ENCODE measurements around the gene SH2D2A. TPM values are rescaled to one million over a fixed set of nuclear protein-coding genes. Genes with fewer than 3 reads are reported as not detected.

The SH2D2A gene
- total and polyA plus RNA-seq, 2 donors (not counting 3 experiments of a cell fraction or from before 2014, with no cell fraction given), result 0.92 to 1.1 TPM

GRCh38 chr1:156856282-156856785, 39.7 kb upstream of the SH2D2A start:
- H3K4me3 ChIP-seq (replicated peaks in 1 of 3; ENCODE audit: insufficient read depth in 1 of 3, low read depth in 1 of 3, low read length in 3 of 3), result no peak overlapping the region
- no peaks in the 10 kb centered on the region for H3K36me3 ChIP-seq (ENCODE audit: control insufficient read depth in 2 of 2, extremely low read depth in 1 of 2, insufficient read depth in 2 of 2, low read length in 2 of 2)
- ChIA-PET CTCF (interaction anchor here (1.1 to 10.5 kb wide), 5 partner anchors 8 to 166 kb away, joined by 4 to 336 read pairs (median 144); partner anchors contain the start of genes ISG20L2 and METTL25B), POLR2A (no interaction called here)
- H4K20me1 ChIP-seq (replicated peaks; ENCODE audit: control insufficient read depth, extremely low read depth, insufficient read depth, low read length), result no peaks in the 10 kb centered on the region
- intact Hi-C loops (cut with micrococcal nuclease), result no loop called here
- no peak for TF ChIP-seq FOS (IDR thresholded peaks at IDR 0.05; ENCODE audit: borderline replicate concordance, insufficient read depth, low read length)
- no peak for TF ChIP-seq POLR2AphosphoS5 (IDR thresholded peaks at IDR 0.05; ENCODE audit: insufficient read depth, low read depth, low read length)
- TF ChIP-seq MYC (IDR thresholded peaks at IDR 0.05; ENCODE audit: low read depth, low read length), result no peak
- no peak for TF ChIP-seq JUN (IDR thresholded peaks at IDR 0.05; ENCODE audit: borderline replicate concordance, insufficient read depth, insufficient read length, low read depth)
- no peak for TF ChIP-seq POLR2A (IDR thresholded peaks at IDR 0.05; ENCODE audit: low read depth, low read length)
- TF ChIP-seq GATA2 (IDR thresholded peaks at IDR 0.05; ENCODE audit: insufficient read depth, insufficient read length, low read depth, low read length), result no peak
- TF ChIP-seq, protein P1, sequence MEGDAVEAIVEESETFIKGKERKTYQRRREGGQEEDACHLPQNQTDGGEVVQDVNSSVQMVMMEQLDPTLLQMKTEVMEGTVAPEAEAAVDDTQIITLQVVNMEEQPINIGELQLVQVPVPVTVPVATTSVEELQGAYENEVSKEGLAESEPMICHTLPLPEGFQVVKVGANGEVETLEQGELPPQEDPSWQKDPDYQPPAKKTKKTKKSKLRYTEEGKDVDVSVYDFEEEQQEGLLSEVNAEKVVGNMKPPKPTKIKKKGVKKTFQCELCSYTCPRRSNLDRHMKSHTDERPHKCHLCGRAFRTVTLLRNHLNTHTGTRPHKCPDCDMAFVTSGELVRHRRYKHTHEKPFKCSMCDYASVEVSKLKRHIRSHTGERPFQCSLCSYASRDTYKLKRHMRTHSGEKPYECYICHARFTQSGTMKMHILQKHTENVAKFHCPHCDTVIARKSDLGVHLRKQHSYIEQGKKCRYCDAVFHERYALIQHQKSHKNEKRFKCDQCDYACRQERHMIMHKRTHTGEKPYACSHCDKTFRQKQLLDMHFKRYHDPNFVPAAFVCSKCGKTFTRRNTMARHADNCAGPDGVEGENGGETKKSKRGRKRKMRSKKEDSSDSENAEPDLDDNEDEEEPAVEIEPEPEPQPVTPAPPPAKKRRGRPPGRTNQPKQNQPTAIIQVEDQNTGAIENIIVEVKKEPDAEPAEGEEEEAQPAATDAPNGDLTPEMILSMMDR (IDR thresholded peaks at IDR 0.05; ENCODE audit: extremely low read depth in 1 of 2, insufficient read depth in 1 of 2, low read depth in 1 of 2, low read length in 2 of 2), result no peak
- TF ChIP-seq MAX (IDR thresholded peaks at IDR 0.05; ENCODE audit: insufficient read depth, insufficient read length), result no peak
- no peak for TF ChIP-seq EZH2 (IDR thresholded peaks at IDR 0.05; ENCODE audit: borderline replicate concordance, low read depth, low read length, severe bottlenecking)
- no peaks in the 10 kb centered on the region for H3K9me3 ChIP-seq (replicated peaks; ENCODE audit: control insufficient read depth, insufficient read depth, low read length)
- H3K27me3 ChIP-seq (ENCODE audit: control insufficient read depth in 2 of 2, insufficient read depth in 2 of 2, low read length in 2 of 2), result peaks cover 33 to 38% of the 10 kb centered on the region in 2 experiments
- dilution Hi-C loops (cut with MboI; ENCODE audit: extremely low pct_ligation_motif_present, low sequenced_read_pairs), result no loop called here
- H3K9ac ChIP-seq (replicated peaks; ENCODE audit: extremely low read depth, insufficient read depth, low read length), result no peak overlapping the region
- no peak overlapping the region for H3K4me2 ChIP-seq (ENCODE audit: insufficient read depth, low read length)
- no peaks in the 10 kb centered on the region for H3K9me1 ChIP-seq (replicated peaks; ENCODE audit: control insufficient read depth, extremely low read depth, insufficient read depth, low read length)
- FAIRE-seq (no peak), DNase-seq (ENCODE audit: low read depth, low spot score) (no peak)
- peaks cover 18% of the 10 kb centered on the region for H3K4me1 ChIP-seq (ENCODE audit: control insufficient read depth, extremely low read depth, insufficient read depth, low read length)
- no peak overlapping the region for H2AFZ ChIP-seq (ENCODE audit: low read depth, low read length)
- no peak overlapping the region for H3K27ac ChIP-seq (ENCODE audit: insufficient read depth, low read depth, low read length)
- no peaks in the 10 kb centered on the region for H3K79me2 ChIP-seq (ENCODE audit: control insufficient read depth, insufficient read depth, low read length)
- BruUV-seq (replicated peaks), result no TSS peak

Data from endothelial cell of umbilical vein (primary cell).